ENCODE results near the gene ITPR1. TPM values are rescaled to one million over a fixed set of nuclear protein-coding genes. Genes with fewer than 3 reads are reported as not detected.

Gene ITPR1
- total RNA-seq, 1 experiment from 2014 or later: 7.5 TPM

- BruUV-seq (replicated peaks): no TSS peak
- Mint-ChIP-seq H3K9me3 (ENCODE audit: unreplicated experiment) (no peaks in the 10 kb centered on the region), H3K4me3 (ENCODE audit: unreplicated experiment) (no peak overlapping the region), H3K36me3 (ENCODE audit: insufficient read depth, unreplicated experiment) (no peaks in the 10 kb centered on the region), H3K27ac (ENCODE audit: low read depth, unreplicated experiment) (no peak overlapping the region), H3K4me1 (ENCODE audit: insufficient read depth, unreplicated experiment) (no peaks in the 10 kb centered on the region), H3K27me3 (ENCODE audit: insufficient read depth, unreplicated experiment) (no peaks in the 10 kb centered on the region)
- intact Hi-C loops (cut with micrococcal nuclease): no loop called here
- ChIA-PET CTCF (interaction anchor here (0.9 kb wide), 1 partner anchor 9 kb away, joined by 3 read pairs; no protein-coding TSS in a partner anchor), POLR2A (no interaction called here)
- DNase-seq (ENCODE audit: unreplicated experiment): no peak
- TF ChIP-seq CTCF (IDR thresholded peaks at IDR 0.05; ENCODE audit: unreplicated experiment): no peak
Measured at GRCh38 chr3:4812591-4812990, 319.4 kb downstream of the ITPR1 start.

GRCh38 chr3:4813909-4814304, 320.8 kb downstream of the ITPR1 start:
- no peaks in the 10 kb centered on the region for H3K4me1 Mint-ChIP-seq (ENCODE audit: insufficient read depth, unreplicated experiment)
- no peak overlapping the region for H3K4me3 Mint-ChIP-seq (ENCODE audit: unreplicated experiment)
- ChIA-PET POLR2A (interaction anchor here (0.7 kb wide), 1 partner anchor 44 kb away, joined by 3 read pairs; no protein-coding TSS in a partner anchor), CTCF (no interaction called here)
- no peaks in the 10 kb centered on the region for H3K9me3 Mint-ChIP-seq (ENCODE audit: unreplicated experiment)
- no TSS peak for BruUV-seq (replicated peaks)
- intact Hi-C loops (cut with micrococcal nuclease): no loop called here
- peak; percentile 17 for DNase-seq (ENCODE audit: unreplicated experiment)
- H3K36me3 Mint-ChIP-seq (ENCODE audit: insufficient read depth, unreplicated experiment): no peaks in the 10 kb centered on the region
- no peak overlapping the region for H3K27ac Mint-ChIP-seq (ENCODE audit: low read depth, unreplicated experiment)
- TF ChIP-seq CTCF (IDR thresholded peaks at IDR 0.05; ENCODE audit: unreplicated experiment): no peak
- no peaks in the 10 kb centered on the region for H3K27me3 Mint-ChIP-seq (ENCODE audit: insufficient read depth, unreplicated experiment)

GRCh38 chr3:4814305-4814903, 321.3 kb downstream of the ITPR1 start:
- Mint-ChIP-seq H3K27ac (ENCODE audit: low read depth, unreplicated experiment) (no peak overlapping the region), H3K4me3 (ENCODE audit: unreplicated experiment) (no peak overlapping the region), H3K27me3 (ENCODE audit: insufficient read depth, unreplicated experiment) (no peaks in the 10 kb centered on the region), H3K9me3 (ENCODE audit: unreplicated experiment) (no peaks in the 10 kb centered on the region), H3K36me3 (ENCODE audit: insufficient read depth, unreplicated experiment) (no peaks in the 10 kb centered on the region), H3K4me1 (ENCODE audit: insufficient read depth, unreplicated experiment) (no peaks in the 10 kb centered on the region)
- TF ChIP-seq CTCF (IDR thresholded peaks at IDR 0.05; ENCODE audit: unreplicated experiment): no peak
- ChIA-PET CTCF (no interaction called here), POLR2A (interaction anchor here (0.7 kb wide), 1 partner anchor 44 kb away, joined by 3 read pairs; no protein-coding TSS in a partner anchor)
- peak; percentile 9 for DNase-seq (ENCODE audit: unreplicated experiment)
- intact Hi-C loops (cut with micrococcal nuclease): no loop called here
- no TSS peak for BruUV-seq (replicated peaks)

GRCh38 chr3:4814904-4815574, 321.9 kb downstream of the ITPR1 start:
- intact Hi-C loops (cut with micrococcal nuclease): no loop called here

More at GRCh38 chr3:4814904-4815574, 321.9 kb downstream of the ITPR1 start:
- TF ChIP-seq CTCF (IDR thresholded peaks at IDR 0.05; ENCODE audit: unreplicated experiment): no peak
- Mint-ChIP-seq H3K36me3 (ENCODE audit: insufficient read depth, unreplicated experiment) (no peaks in the 10 kb centered on the region), H3K9me3 (ENCODE audit: unreplicated experiment) (no peaks in the 10 kb centered on the region), H3K27ac (ENCODE audit: low read depth, unreplicated experiment) (no peak overlapping the region), H3K27me3 (ENCODE audit: insufficient read depth, unreplicated experiment) (no peaks in the 10 kb centered on the region), H3K4me1 (ENCODE audit: insufficient read depth, unreplicated experiment) (no peaks in the 10 kb centered on the region), H3K4me3 (ENCODE audit: unreplicated experiment) (no peak overlapping the region)
- BruUV-seq (replicated peaks): no TSS peak
- ChIA-PET POLR2A (no interaction called here), CTCF (interaction anchor here (0.5 to 1.0 kb wide), 3 partner anchors 12 to 166 kb away, joined by 3 to 4 read pairs (median 3); no protein-coding TSS in a partner anchor)
- DNase-seq (ENCODE audit: unreplicated experiment): no peak
